ENCODE data around the gene KISS1R.

KISS1R gene

DNA sequence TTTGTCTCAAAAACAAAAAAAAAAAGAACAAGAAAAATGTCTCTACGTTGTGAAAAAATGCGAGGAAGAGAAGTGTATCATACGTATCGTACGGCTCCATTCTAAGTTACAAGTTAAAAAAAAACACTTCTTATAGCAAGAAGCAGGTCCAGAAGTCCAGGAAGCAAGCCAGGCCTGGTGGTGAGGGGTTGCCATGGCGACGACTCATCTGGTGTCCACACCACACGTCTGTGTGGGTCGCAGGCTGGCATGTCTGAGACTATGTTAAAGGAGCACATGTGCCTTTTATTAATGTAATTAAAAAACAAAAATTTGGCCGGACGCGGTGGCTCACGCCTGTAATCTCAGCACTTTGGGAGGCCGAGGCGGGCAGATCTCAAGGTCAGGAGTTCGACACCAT, 30.1 kb upstream of the KISS1R start:
- TF ChIP-seq, protein P1, sequence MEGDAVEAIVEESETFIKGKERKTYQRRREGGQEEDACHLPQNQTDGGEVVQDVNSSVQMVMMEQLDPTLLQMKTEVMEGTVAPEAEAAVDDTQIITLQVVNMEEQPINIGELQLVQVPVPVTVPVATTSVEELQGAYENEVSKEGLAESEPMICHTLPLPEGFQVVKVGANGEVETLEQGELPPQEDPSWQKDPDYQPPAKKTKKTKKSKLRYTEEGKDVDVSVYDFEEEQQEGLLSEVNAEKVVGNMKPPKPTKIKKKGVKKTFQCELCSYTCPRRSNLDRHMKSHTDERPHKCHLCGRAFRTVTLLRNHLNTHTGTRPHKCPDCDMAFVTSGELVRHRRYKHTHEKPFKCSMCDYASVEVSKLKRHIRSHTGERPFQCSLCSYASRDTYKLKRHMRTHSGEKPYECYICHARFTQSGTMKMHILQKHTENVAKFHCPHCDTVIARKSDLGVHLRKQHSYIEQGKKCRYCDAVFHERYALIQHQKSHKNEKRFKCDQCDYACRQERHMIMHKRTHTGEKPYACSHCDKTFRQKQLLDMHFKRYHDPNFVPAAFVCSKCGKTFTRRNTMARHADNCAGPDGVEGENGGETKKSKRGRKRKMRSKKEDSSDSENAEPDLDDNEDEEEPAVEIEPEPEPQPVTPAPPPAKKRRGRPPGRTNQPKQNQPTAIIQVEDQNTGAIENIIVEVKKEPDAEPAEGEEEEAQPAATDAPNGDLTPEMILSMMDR (IDR thresholded peaks at IDR 0.05), result no peak

DNA sequence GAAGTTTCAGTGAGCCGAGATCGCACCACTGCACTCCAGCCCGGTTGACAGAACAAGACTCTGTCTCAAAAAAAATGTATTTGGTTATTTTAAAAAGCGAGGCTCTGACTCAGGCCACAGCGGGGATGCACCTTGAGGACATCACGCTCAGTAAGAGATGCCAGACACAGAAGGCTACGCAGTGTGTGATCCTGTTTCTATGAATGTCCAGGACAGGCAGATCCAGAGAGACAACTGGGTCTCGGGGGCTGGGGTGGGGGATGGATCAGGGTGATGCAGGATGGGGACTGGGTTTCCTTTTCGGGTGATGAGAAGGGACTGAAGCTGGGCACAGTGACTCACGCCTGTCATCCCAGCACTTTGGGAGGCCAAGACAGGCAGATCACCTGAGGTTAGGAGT, 29.5 kb upstream of the KISS1R start:
- TF ChIP-seq, protein P1 (IDR thresholded peaks at IDR 0.05), result no peak

DNA sequence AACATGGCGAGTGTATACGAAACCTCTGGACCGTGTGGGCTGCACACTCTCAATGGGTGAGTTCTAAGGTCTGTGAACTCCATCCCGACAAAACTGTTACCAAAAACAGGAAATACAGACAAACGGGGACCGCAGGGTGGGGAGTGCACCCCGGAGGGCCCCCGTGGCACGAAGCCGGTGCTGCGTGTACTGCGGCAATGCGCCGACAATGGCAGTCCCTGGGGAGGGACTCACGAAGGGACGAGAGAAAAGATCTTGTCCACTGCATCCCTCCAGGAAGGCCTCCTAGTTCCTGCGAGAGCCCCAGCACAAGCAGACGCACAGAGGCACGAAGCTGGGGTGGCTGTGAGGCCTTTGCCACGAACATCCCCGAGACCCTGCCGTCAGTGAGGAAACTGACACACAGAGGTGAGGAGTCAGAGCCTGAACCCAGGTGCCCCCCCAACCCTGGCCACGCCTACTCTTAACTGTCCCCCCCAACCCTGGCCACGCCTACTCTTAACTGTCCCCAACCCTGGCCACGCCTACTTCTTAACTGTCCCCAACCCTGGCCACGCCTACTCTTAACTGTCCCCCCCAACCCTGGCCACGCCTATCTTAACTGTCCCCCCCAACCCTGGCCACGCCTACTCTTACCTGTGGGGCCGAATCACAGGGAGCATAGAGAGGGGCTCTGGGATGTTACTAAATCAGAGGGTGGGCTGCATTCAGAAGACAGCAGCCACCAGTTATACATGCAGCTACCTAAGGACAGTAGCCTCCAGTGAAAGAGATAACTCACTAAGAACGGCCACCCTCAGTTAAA, 28.4 kb upstream of the KISS1R start:
- TF ChIP-seq, protein P1 (IDR thresholded peaks at IDR 0.05), result no peak

DNA sequence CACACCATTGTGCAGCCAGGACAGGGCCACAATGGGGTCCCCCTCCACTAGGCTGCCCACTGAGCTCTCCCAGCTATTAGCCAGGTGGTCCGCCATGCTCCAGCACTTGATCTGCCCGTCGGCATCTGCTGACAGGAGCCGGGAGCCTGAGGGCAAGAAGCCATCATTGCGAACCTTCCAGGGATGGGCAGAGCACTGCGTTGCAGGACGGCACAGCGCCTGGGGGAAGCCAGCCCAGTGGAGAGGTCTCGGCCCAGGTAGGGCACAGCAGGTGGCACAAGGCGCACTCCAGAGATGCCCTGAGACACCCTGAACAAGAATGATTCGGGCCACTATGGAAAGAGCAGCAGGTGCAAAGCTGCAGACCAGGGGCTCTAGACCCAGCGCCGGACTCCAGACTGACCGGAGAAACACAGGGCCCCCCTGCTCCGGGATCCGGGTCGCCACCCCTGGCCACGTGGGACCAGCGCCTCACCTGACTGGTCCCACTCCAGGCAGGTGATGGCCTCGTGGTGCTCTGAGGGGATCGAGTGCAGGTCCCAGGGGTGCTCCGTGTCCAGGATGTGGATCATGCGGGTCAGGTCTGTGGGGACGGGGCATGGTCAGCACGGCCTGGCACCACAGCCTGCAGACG, 27.4 kb upstream of the KISS1R start:
- TF ChIP-seq, protein P1 (IDR thresholded peaks at IDR 0.05), result no peak

DNA sequence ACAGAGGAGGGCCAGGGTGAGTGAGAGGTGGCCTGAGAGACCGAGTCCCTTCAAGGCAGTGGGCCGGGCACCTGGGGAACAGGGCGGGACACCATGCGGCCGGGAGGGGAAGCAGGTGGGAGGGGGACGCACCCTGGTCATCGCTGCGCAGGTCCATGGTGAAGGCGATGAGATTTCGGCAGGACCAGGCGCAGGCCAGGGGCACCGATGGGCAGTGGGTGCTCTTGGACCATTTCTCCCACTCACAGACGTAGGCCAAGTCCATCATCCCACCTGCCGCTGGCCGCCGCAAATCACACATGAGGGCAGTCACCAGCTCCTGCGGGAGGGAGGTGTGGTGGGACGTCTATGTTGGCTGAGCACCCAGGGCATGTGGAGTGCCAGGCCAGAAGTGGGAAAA, 26.3 kb upstream of the KISS1R start:
- TF ChIP-seq, protein P1 (IDR thresholded peaks at IDR 0.05), result no peak

DNA sequence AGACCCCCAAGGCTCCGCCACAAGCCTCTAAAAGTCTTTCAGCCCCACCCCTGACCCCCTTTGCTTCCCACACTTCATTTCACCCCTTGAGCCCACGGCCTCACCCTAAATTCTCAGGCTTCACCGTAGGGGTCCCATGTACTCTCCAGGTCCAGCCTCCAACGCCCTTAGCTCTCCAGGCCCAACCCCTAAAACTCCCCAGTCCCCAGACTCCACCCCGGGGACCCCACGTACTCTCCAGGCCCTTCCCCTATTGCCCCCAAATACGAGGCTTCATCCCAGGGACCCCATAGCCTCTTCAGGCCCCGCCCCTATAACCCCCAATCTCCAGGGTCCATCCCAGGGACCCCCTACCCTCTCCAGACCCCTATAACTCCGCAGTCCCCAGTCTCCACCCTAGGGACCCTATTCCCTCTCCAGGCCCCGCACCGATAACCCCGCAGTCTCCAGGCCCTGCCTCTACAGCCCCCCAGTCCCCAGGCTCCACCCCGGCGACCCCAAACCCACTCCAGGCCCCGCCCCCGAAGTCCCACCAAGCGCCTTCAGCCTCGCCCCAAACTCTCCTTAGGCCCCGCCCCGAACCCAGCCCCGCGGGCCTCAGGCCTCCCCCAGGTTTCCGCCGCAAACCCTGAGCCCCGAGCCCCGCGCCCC, 24.8 kb upstream of the KISS1R start:
- TF ChIP-seq, protein P1 (IDR thresholded peaks at IDR 0.05), result no peak

DNA sequence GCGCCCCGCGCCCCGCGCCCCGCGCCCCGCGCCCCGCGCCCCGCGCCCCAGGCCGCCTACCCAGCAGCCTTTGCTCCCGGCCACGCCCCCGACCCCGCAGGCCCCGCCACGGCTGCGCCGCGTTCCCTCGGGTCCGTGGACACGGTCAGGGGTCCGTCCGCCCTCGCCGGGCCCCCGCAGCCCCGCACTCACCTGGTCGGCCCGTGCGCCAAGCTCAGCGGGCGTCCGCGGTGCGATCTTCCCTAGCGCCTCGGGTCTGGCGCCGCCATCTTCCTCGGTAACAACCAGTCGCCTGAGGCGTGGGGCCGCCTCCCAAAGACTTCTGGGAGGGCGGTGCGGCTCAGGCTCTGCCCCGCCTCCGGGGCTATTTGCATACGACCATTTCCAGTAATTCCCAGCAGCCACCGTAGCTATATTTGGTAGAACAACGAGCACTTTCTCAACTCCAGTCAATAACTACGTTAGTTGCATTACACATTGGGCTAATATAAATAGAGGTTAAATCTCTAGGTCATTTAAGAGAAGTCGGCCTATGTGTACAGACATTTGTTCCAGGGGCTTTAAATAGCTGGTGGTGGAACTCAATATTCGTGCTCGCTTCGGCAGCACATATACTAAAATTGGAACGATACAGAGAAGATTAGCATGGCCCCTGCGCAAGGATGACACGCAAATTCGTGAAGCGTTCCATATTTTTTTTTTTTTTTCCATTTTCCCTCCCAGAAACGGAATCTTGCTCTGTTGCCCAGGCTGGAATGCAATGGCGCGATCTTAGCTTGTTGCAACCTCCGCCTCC, 24.0 kb upstream of the KISS1R start, which contains the start of the genes MED16 and RNU6-9:
Gene MED16, minus strand, starts transcription at position 294 of the 796 bp plus-strand sequence. CDS start 2,056 bp downstream, outside the sequence.
Gene RNU6-9, plus strand, starts transcription at position 591 of the 796 bp plus-strand sequence.
- TF ChIP-seq, protein P1 (IDR thresholded peaks at IDR 0.05), result no peak
